Bronchial epithelial cell (primary cell): ENCODE data around the gene AGAP1. TPM values are rescaled to one million over a fixed set of nuclear protein-coding genes. Genes with fewer than 3 reads are reported as not detected.

Experiments
- DNase-seq: peaks from one replicate; pipeline ENCODE4 v3.0.0-alpha.2; 2010; ENCODE audit warnings: low read depth
- FAIRE-seq: peaks from 2 replicates; lab custom pipeline; 2011; peaks lifted over from hg19 to GRCh38; lab: Jason Lieb, UNC
- H3K27me3 ChIP-seq: 2 replicates; pipeline ENCODE4 v1.5.1; 2011; ENCODE audit warnings: low read length; ENCODE audit not compliant: control insufficient read depth, insufficient read depth
- H3K36me3 ChIP-seq: 2 replicates; pipeline ENCODE4 v1.5.1; 2011; ENCODE audit warnings: low read length; ENCODE audit not compliant: control insufficient read depth, insufficient read depth
- H3K4me3 ChIP-seq: 2 replicates; pipeline ENCODE4 v1.5.1; 2011; ENCODE audit warnings: mild to moderate bottlenecking, low read depth, low read length, control low read depth
- CTCF ChIP-seq: IDR thresholded peaks from 2 replicates; pipeline ENCODE4 v1.5.1; 2011; ENCODE audit warnings: mild to moderate bottlenecking, moderate library complexity, low read length, control low read depth, inconsistent platforms; ENCODE audit not compliant: insufficient read depth, severe bottlenecking
- total RNA-seq: library from RNA; depleted of rRNA; stranded (reverse); fragments of >200 nt; gene quantifications from 2 replicates; pipeline ENCODE4 v1.2.1, GENCODE V29; 2014

AGAP1 gene
- total RNA-seq, 1 donor from 2014 or later = 22.4 TPM

DNA sequence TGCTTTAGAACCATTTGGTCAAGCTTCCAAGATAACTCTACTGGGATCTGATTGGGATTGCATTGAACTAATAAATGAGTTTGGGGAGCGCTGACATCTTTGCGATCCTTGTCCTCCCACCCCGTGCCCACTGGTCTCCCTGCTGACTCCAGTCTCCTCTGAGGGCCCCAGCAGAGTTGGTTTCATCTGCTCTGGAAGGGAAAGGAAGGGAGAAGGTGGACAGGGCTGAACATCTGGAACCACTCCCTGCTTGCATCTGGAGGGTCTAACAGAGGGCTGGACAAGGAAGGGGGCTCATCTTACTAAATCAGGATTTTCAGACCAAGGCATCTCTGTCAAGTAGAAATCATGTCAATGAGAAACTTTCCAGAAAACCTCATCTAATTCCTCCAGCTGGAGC lies 661.6 kb downstream of the AGAP1 start:
- FAIRE-seq = no peak
- Histone ChIP-seq H3K27me3 (peaks cover 16% of the 10 kb centered on the region), H3K36me3 (no peaks in the 10 kb centered on the region), H3K4me3 (no peak overlapping the region)
- no peak for TF ChIP-seq CTCF
- no peak for DNase-seq

GRCh38 chr2:236156095-236156859 lies 662.4 kb downstream of the AGAP1 start:
- no peak overlapping the region for H3K4me3 ChIP-seq
- H3K36me3 ChIP-seq = no peaks in the 10 kb centered on the region
- FAIRE-seq (no peak), DNase-seq (no peak)
- H3K27me3 ChIP-seq = peaks cover 16% of the 10 kb centered on the region
- no peak for TF ChIP-seq CTCF

GRCh38 chr2:236156860-236157194 lies 663.0 kb downstream of the AGAP1 start:
- FAIRE-seq = no peak

DNA sequence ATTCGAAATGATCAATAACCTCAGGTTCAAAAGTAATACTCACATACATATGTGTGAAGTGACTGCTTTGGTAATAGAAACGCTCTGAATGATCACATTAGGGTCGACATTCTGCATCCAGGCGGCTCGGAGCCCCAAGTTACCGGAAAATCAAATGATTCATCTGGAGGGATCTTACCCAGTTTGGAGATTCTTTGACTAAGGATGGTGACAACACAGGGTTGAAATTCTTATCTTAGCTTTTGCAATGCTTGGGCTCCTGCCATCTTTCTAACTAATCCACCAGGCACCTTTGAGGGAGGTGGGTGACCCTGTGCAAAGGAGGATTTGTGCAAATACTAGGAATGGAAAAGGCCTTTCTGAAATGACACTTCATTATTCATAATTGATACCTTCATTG lies 663.5 kb downstream of the AGAP1 start:
- FAIRE-seq = no peak
- TF ChIP-seq CTCF = no peak
- DNase-seq = no peak
- Histone ChIP-seq H3K4me3 (no peak overlapping the region), H3K27me3 (peaks cover 16% of the 10 kb centered on the region), H3K36me3 (no peaks in the 10 kb centered on the region)

More at GRCh38 chr2:236156860-236157194, 663.0 kb downstream of the AGAP1 start:
- TF ChIP-seq CTCF = no peak
- Histone ChIP-seq H3K27me3 (peaks cover 16% of the 10 kb centered on the region), H3K4me3 (no peak overlapping the region), H3K36me3 (no peaks in the 10 kb centered on the region)
- DNase-seq = no peak

DNA sequence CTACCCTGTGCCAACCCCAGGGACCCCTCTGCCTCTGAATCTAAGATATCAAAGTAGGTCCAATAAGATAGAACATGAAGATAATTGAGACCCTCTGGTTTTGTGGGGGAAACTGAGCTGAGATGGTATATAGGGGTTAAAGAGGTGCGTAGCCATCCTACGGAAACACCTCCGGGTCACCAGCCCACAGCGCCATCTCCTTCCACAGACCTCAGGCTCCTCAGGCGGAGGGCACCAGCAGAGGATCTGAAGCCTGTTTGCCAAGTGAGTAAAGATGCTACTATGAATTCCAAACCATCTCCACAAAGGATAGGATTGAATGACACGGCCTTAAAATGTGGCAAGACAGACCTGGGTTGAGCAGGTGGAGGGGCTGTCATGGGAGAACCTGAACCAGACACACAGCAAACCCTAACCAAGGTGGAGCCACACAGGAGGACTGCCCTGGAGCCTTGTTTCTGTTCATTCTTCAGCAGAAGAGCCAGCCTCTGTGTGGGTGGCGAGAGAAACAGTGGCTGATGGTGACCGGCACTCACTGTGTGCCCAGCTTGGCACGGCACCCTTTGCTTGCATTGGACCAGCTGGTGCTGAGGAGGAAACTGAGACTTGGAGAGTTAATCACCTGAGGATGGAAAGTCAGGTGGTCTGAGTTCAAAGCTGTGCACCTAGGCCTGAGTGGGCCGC lies 664.1 kb downstream of the AGAP1 start:
- H3K36me3 ChIP-seq = no peaks in the 10 kb centered on the region
- TF ChIP-seq CTCF = no peak
- DNase-seq = no peak
- H3K4me3 ChIP-seq = no peak overlapping the region
- peaks cover 16% of the 10 kb centered on the region for H3K27me3 ChIP-seq
- peak; percentile 43 for FAIRE-seq
